Activated B cell treated with CpG ODN at 0.5 μM for 24 hours (primary cell): ENCODE measurements around the gene NKAIN2. TPM values are rescaled to one million over a fixed set of nuclear protein-coding genes. Genes with fewer than 3 reads are reported as not detected.

Source experiments
- ATAC-seq: fragments of 200-7000 bp; cut with Tn5 transposase; one replicate; pipeline ENCODE4 v1.10.0; 2021; ENCODE audit warnings: low read depth, mild to moderate bottlenecking, moderate library complexity
- CTCF ChIA-PET: fragments of 350-600 bp; sonication (Branson Sonifier 250); formaldehyde crosslinking; loops from one replicate; lab custom pipeline; 2021; ENCODE audit warnings: antibody characterized with exemption; lab: Charles Lee
- POLR2A ChIA-PET: fragments of 350-600 bp; sonication (Branson Sonifier 250); formaldehyde crosslinking; loops from one replicate; lab custom pipeline; 2021; ENCODE audit warnings: antibody characterized with exemption; lab: Charles Lee
- DNase-seq: peaks from one replicate; pipeline ENCODE4 v3.0.0; 2022
- H3K27ac Mint-ChIP-seq: one replicate; pipeline ENCODE4 v1.8.0; 2020; ENCODE audit warnings: mixed read lengths
- H3K27me3 Mint-ChIP-seq: one replicate; pipeline ENCODE4 v1.8.0; 2021; ENCODE audit warnings: mixed read lengths
- H3K36me3 Mint-ChIP-seq: one replicate; pipeline ENCODE4 v1.8.0; 2021; ENCODE audit warnings: low read depth, mixed read lengths
- H3K4me1 Mint-ChIP-seq: one replicate; pipeline ENCODE4 v1.8.0; 2021; ENCODE audit warnings: mixed read lengths
- H3K4me3 Mint-ChIP-seq: one replicate; pipeline ENCODE4 v1.8.0; 2020; ENCODE audit warnings: mild to moderate bottlenecking, mixed read lengths
- H3K9me3 Mint-ChIP-seq: one replicate; pipeline ENCODE4 v1.8.0; 2020; ENCODE audit warnings: mixed read lengths
- CTCF ChIP-seq: fragments of 200-600 bp; IDR thresholded peaks from one replicate; pipeline ENCODE4 v1.8.0; 2022; ENCODE audit warnings: antibody characterized with exemption, mild to moderate bottlenecking
- intact Hi-C: fragments of 100-400 bp; cut with micrococcal nuclease; formaldehyde crosslinking; loops from one replicate; pipeline ENCODE4 v1.15.1; 2024
- total RNA-seq: library from RNA; stranded (reverse); gene quantifications from 2 replicates; pipeline ENCODE4 v1.2.3, GENCODE V29; 2022

NKAIN2 gene
- not detected in 2 replicates for total RNA-seq

GRCh38 chr6:123803504-123804013, at the start of gene NKAIN2:
Gene NKAIN2 (plus strand): TSS chr6:123803865.
- H3K4me1 Mint-ChIP-seq, result peaks cover 17% of the 10 kb centered on the region
- H3K27me3 Mint-ChIP-seq, result peaks cover 32% of the 10 kb centered on the region
- ChIA-PET CTCF (interaction anchor here (1.4 to 1.7 kb wide), 2 partner anchors 12 to 1310 kb away, joined by 4 to 8 read pairs; no protein-coding TSS in a partner anchor), POLR2A (no interaction called here)
- no peaks in the 10 kb centered on the region for H3K36me3 Mint-ChIP-seq
- H3K4me3 Mint-ChIP-seq, result peak within 1 kb of the TSS; percentile 78
- DNase-seq (no peak), ATAC-seq (no peak)
- intact Hi-C loops, result loop anchor here (5.0 kb wide), 1 partner anchor 1964 kb away; no protein-coding TSS in a partner anchor
- H3K27ac Mint-ChIP-seq, result no peak within 1 kb of the TSS
- no peaks in the 10 kb centered on the region for H3K9me3 Mint-ChIP-seq
- TF ChIP-seq CTCF, result no peak

DNA sequence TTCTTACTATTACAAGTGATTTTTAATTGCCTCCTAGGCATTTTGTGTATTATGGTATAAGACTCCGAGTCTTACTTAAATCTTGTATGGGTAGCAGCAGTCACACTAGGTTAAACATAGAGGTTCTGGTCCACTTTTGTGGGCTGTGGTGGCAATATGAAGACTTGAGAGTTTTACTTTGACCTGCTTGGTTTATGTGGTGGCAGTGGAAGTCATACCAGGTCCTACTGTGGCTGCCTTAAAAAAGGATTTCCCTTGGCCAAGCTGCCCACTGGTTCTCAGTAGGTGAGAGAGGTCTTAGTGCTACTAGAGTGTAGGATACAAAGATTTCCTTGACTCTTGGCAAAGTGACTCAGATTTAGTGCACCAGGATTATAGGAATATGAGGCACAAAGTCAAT, 44.2 kb upstream of the NKAIN2 start:
- H3K27me3 Mint-ChIP-seq, result no peaks in the 10 kb centered on the region
- no peaks in the 10 kb centered on the region for H3K36me3 Mint-ChIP-seq
- DNase-seq, result no peak
- no peak overlapping the region for H3K27ac Mint-ChIP-seq
- ATAC-seq, result no peak
- POLR2A ChIA-PET, result no interaction called here
- H3K4me1 Mint-ChIP-seq, result no peaks in the 10 kb centered on the region
- intact Hi-C loops, result no loop called here
- no peaks in the 10 kb centered on the region for H3K9me3 Mint-ChIP-seq
- H3K4me3 Mint-ChIP-seq, result no peak overlapping the region
- CTCF ChIA-PET, result no interaction called here
- TF ChIP-seq CTCF, result no peak

- ChIA-PET POLR2A (no interaction called here), CTCF (no interaction called here)
- H3K36me3 Mint-ChIP-seq, result no peaks in the 10 kb centered on the region
- no peaks in the 10 kb centered on the region for H3K27me3 Mint-ChIP-seq
- H3K4me3 Mint-ChIP-seq, result no peak overlapping the region
- no peak for TF ChIP-seq CTCF
- intact Hi-C loops, result no loop called here
- DNase-seq (no peak), ATAC-seq (no peak)
- no peaks in the 10 kb centered on the region for H3K4me1 Mint-ChIP-seq
- H3K27ac Mint-ChIP-seq, result no peak overlapping the region
- H3K9me3 Mint-ChIP-seq, result no peaks in the 10 kb centered on the region
Observed at GRCh38 chr6:123763904-123764303, 39.8 kb upstream of the NKAIN2 start.

DNA sequence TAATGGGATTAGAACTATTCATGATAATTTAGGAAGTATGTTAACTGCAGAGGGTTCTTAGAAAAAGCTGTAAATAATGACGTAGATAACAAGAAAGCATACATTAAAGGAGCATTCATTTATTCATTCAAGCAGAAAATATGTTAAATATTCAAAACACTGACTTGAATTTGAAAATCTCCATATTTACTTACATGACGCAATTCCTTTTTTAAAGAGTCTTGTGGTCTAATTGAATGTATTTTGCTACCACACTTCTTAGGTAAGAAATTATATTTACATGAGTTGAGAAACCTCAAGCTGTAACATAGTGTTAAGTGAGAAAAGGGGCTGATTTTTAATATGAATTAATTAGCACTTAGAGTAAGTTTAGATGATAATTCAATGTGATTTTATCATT, 38.9 kb upstream of the NKAIN2 start:
- Mint-ChIP-seq H3K4me3 (no peak overlapping the region), H3K36me3 (no peaks in the 10 kb centered on the region), H3K27me3 (no peaks in the 10 kb centered on the region), H3K9me3 (no peaks in the 10 kb centered on the region), H3K4me1 (no peaks in the 10 kb centered on the region), H3K27ac (no peak overlapping the region)
- CTCF ChIA-PET, result no interaction called here
- DNase-seq (no peak), ATAC-seq (no peak)
- no peak for TF ChIP-seq CTCF
- POLR2A ChIA-PET, result no interaction called here
- intact Hi-C loops, result no loop called here

DNA sequence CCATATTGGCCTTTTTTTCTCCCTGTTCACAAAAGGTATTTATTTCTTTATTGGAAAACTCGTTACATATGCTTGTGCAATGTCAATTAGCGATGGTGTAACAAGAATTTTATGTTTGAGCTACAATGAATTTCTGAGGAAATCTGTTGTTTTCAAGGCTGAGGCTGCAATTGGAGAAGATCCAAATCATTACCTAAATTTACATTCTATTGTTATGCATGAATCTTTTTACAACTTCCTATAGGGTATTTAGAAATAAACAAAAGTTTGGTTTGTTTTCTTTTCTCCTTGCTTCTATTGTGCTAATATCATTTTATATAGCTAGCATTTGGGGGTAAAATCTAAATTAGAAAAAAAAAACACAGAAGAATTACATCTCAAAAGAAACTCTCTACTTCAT, 34.7 kb upstream of the NKAIN2 start:
- H3K27me3 Mint-ChIP-seq, result no peaks in the 10 kb centered on the region
- POLR2A ChIA-PET, result no interaction called here
- intact Hi-C loops, result no loop called here

More for the DNA sequence above, 34.7 kb upstream of the NKAIN2 start:
- CTCF ChIA-PET, result no interaction called here
- Mint-ChIP-seq H3K4me3 (no peak overlapping the region), H3K4me1 (no peaks in the 10 kb centered on the region), H3K9me3 (no peaks in the 10 kb centered on the region), H3K27ac (no peak overlapping the region), H3K36me3 (no peaks in the 10 kb centered on the region)
- no peak for TF ChIP-seq CTCF
- no peak for ATAC-seq
- no peak for DNase-seq
